ENCODE measurements around the gene B4GALNT2.
"Not testable (repeated sequence)": the region's sequence is repeated elsewhere in the genome, so short reads cannot be mapped to it uniquely, and the experiment has no call there.

Gene B4GALNT2

GRCh38 chr17:49121696-49122292 is 10.8 kb upstream of the B4GALNT2 start:
- no peak for DNase-seq

GRCh38 chr17:49122566-49122965 is 10.0 kb upstream of the B4GALNT2 start:
- no peak for DNase-seq

- no peak for DNase-seq
These were observed 9.5 kb upstream of the B4GALNT2 start for GRCh38 chr17:49123061-49123460.

- DNase-seq: no peak
These were observed 7.1 kb upstream of the B4GALNT2 start for GRCh38 chr17:49125449-49125848.

- DNase-seq: not testable (repeated sequence)
These were observed 6.2 kb upstream of the B4GALNT2 start for GRCh38 chr17:49126183-49126859.

GRCh38 chr17:49129359-49129950 is 3.1 kb upstream of the B4GALNT2 start:
- not testable (repeated sequence) for DNase-seq

- no peak for DNase-seq
These were observed 1.7 kb upstream of the B4GALNT2 start for GRCh38 chr17:49130891-49131290.

- no peak for DNase-seq
These were observed 261 bp upstream of the B4GALNT2 start for GRCh38 chr17:49132317-49132698.

GRCh38 chr17:49136335-49136734 is 3.8 kb downstream of the B4GALNT2 start:
- DNase-seq: no peak

- not testable (repeated sequence) for DNase-seq
These were observed 13.1 kb downstream of the B4GALNT2 start for GRCh38 chr17:49145654-49146053.

- DNase-seq: no peak
These were observed 14.2 kb downstream of the B4GALNT2 start for GRCh38 chr17:49146620-49147306.

GRCh38 chr17:49148171-49148570 is 15.6 kb downstream of the B4GALNT2 start:
- DNase-seq: no peak

GRCh38 chr17:49151996-49152395 is 19.4 kb downstream of the B4GALNT2 start:
- no peak for DNase-seq

GRCh38 chr17:49156256-49156655 is 23.7 kb downstream of the B4GALNT2 start:
- no peak for DNase-seq

- DNase-seq: no peak
These were observed 25.2 kb downstream of the B4GALNT2 start for GRCh38 chr17:49157784-49158183.

- DNase-seq: no peak
These were observed 30.3 kb downstream of the B4GALNT2 start for GRCh38 chr17:49162866-49163265.

- no peak for DNase-seq
These were observed 32.6 kb downstream of the B4GALNT2 start for GRCh38 chr17:49165143-49165542.

GRCh38 chr17:49168706-49169105 is 36.1 kb downstream of the B4GALNT2 start:
- no peak for DNase-seq

- DNase-seq: no peak
These were observed 37.6 kb downstream of the B4GALNT2 start for GRCh38 chr17:49170216-49170615.

- not testable (repeated sequence) for DNase-seq
These were observed 38.1 kb downstream of the B4GALNT2 start for GRCh38 chr17:49170711-49171110.

- DNase-seq: not testable (repeated sequence)
These were observed 43.4 kb downstream of the B4GALNT2 start for GRCh38 chr17:49175978-49176377.

- peak; percentile 39 for DNase-seq
These were observed 47.7 kb downstream of the B4GALNT2 start for GRCh38 chr17:49180303-49180702.

- DNase-seq: no peak
These were observed 48.5 kb downstream of the B4GALNT2 start for GRCh38 chr17:49180998-49181635.

Data from stimulated activated naive CD4-positive, alpha-beta T cell treated with Interleukin-2 at 50 U/mL for 16 hours (primary cell).